Kidney (tissue), 22 donors: ENCODE measurements around the gene PIGO. TPM values are rescaled to one million over a fixed set of nuclear protein-coding genes. Genes with fewer than 3 reads are reported as not detected.
A peak's percentile ranks its signal among the peaks of the same experiment; 100 is the strongest.

Experiments
- DNase-seq, 5 donors: peaks; one replicate each; pipeline ENCODE4 v3.0.0-alpha.2; 2013 to 2020
- FAIRE-seq: peaks from 2 replicates; lab custom pipeline; 2012; peaks lifted over from hg19 to GRCh38; lab: Jason Lieb, UNC
- H3K27ac ChIP-seq, 2 donors: one replicate each; pipeline ENCODE4 v1.7.0; 2013; ENCODE audit warnings: low read depth in 2 of 2, low read length in 2 of 2, inconsistent platforms in 1 of 2
- H3K27me3 ChIP-seq: one replicate; pipeline ENCODE4 v1.7.1; 2013; ENCODE audit warnings: low read length, inconsistent platforms; ENCODE audit not compliant: control insufficient read depth, insufficient read depth
- H3K36me3 ChIP-seq, 3 donors: one replicate each; pipeline versions ENCODE4 v1.7.0 to v1.7.1; 2013; ENCODE audit warnings: low read length in 3 of 3, control low read depth in 1 of 3, inconsistent platforms in 1 of 3; ENCODE audit not compliant: insufficient read depth in 3 of 3, control insufficient read depth in 2 of 3
- H3K4me1 ChIP-seq, 3 donors: one replicate each; pipeline versions ENCODE4 v1.7.0 to v1.7.1; 2013; ENCODE audit warnings: low read length in 3 of 3, inconsistent platforms in 1 of 3, low read depth in 1 of 3; ENCODE audit not compliant: control insufficient read depth in 2 of 3, insufficient read depth in 2 of 3
- H3K4me3 ChIP-seq, 3 donors: one replicate each; pipeline versions ENCODE4 v1.7.0 to v1.8.1; 2013; ENCODE audit warnings: low read length in 3 of 3, control low read depth in 1 of 3, inconsistent platforms in 1 of 3
- H3K9ac ChIP-seq, 3 donors: one replicate each; pipeline versions ENCODE4 v1.7.0 to v1.7.1; 2013; ENCODE audit warnings: low read length in 3 of 3, control low read depth in 1 of 3, inconsistent platforms in 1 of 3
- H3K9me3 ChIP-seq, 3 donors: one replicate each; pipeline versions ENCODE4 v1.7.0 to v1.7.1; 2013; ENCODE audit warnings: low read length in 3 of 3, control low read depth in 1 of 3, inconsistent platforms in 1 of 3; ENCODE audit not compliant: control insufficient read depth in 2 of 3, insufficient read depth in 1 of 3
- intact Hi-C: fragments of 100-400 bp; cut with DNase I; formaldehyde crosslinking; loops from one replicate; pipeline ENCODE4 v1.11.1; 2022
- long read RNA-seq, 10 donors: library from polyadenylated mRNA in 1 of 10; unstranded in 1 of 10; transcript quantifications; one replicate each; pipeline ENCODE4 v2.0.0 and lab custom pipeline, GENCODE V29; 2021 to 2026
- polyA plus RNA-seq: library from polyadenylated mRNA; stranded (reverse); fragments of 350-450 nt; fragmentation: Illumina TruSeq; extraction: RNeasy Lipid Tissue Mini Kit (QIAGEN cat#74804); gene quantifications from one replicate; pipeline ENCODE4 v1.2.3, GENCODE V29; 2014; ENCODE audit warnings: low read depth, low replicate concordance; ENCODE audit not compliant: insufficient read depth
- total RNA-seq: library from RNA; stranded (reverse); fragmentation: NEBNext Ultra II Directional; extraction: Animal tissue kit (Norgen Biotek cat#: 25700); gene quantifications from one replicate; pipeline ENCODE4 v1.2.1, GENCODE V29; 2021
- TF ChIP-seq, protein P1 (sequence below): IDR thresholded peaks from 3 replicates; pipeline ENCODE4 v1.5.1; 2012; ENCODE audit warnings: mild to moderate bottlenecking, moderate library complexity, borderline replicate concordance; ENCODE audit not compliant: insufficient read depth; ENCODE audit errors: extremely low read depth
- donor health status: control.
- donor health status: control.
- donor health status: control.
- donor health status: control.
- donor health status: control.
- donor health status: DM: yes; HTN: yes; CAD: no.
- donor health status: Normal renal cell carcinoma (clear cell type).

PIGO gene
- total RNA-seq, result 34.9 TPM
- 28.1 TPM for polyA plus RNA-seq
- long read RNA-seq, donor 1, result 0 reads
- long read RNA-seq, donor 2, full-length matches to known transcripts, result 4 of 11 reads
- long read RNA-seq, donor 2, partial matches to known transcripts, result 7 of 11 reads
- long read RNA-seq, donor 2, other reads (novel, unspliced or antisense), result 0 of 11 reads
- long read RNA-seq, donor 3, full-length matches to known transcripts, result 3 of 3 reads
- long read RNA-seq, donor 3, partial matches to known transcripts, result 0 of 3 reads
- long read RNA-seq, donor 3, other reads (novel, unspliced or antisense), result 0 of 3 reads
- long read RNA-seq, donor 4, full-length matches to known transcripts, result 4 of 4 reads
- long read RNA-seq, donor 4, partial matches to known transcripts, result 0 of 4 reads
- long read RNA-seq, donor 4, other reads (novel, unspliced or antisense), result 0 of 4 reads
- long read RNA-seq, donor 5, result 0 reads
- long read RNA-seq, donor 6, result 0 reads
- long read RNA-seq, donor 7, transcript PIGO-202 (12 exons, 2,464 nt), result major isoform, 12 of 65 reads
- long read RNA-seq, donor 7, partial matches to known transcripts, result 35 of 65 reads
- long read RNA-seq, donor 7, other reads (novel, unspliced or antisense), result 18 of 65 reads
- long read RNA-seq, donor 8, full-length matches to known transcripts, result 5 of 11 reads
- long read RNA-seq, donor 8, partial matches to known transcripts, result 6 of 11 reads
- long read RNA-seq, donor 8, other reads (novel, unspliced or antisense), result 0 of 11 reads
- long read RNA-seq, donor 9, result 0 reads
- long read RNA-seq, donor 10, full-length matches to known transcripts, result 2 of 11 reads
- long read RNA-seq, donor 10, partial matches to known transcripts, result 9 of 11 reads
- long read RNA-seq, donor 10, other reads (novel, unspliced or antisense), result 0 of 11 reads

DNA sequence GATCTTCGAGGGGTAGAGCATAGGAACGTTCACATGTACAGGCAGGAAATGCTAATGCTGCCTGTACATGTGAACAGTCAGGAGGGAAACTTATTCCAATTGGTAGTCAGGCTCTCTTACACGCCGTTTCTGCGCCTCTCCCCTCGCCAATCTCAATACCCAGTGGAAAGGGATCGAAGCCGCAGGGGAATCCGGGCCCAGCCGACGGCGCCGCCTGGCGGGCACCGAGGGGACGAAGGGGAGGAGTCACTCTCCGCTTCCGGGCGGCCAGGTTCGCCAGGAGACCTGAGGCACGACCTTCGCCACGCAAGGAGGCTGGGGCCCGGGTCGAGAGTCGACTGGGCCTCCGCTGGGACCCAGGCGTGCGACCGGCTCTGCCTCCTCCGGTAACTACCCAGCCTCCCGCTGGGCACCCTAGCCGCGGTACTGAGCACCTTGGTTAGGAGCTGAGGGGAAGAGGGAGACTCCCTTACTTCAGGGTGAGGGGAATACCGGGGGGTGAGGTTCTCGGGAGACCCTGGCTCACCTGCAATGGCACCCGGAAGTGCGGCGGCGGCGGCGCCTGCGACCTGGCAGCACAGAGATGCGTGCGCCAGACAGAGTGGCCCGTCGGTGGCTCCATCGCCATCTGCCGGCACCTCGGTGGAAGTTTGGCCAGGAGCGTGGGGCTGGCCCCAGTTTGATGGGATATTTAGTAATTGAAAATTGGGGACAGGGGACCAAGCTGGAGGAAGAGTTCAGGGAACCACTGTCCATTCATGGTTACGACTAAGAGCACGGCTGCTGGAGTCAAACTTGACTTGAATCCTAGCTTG lies at the start of gene PIGO:
PIGO (minus strand) TSS at position 557 of the 815 bp plus-strand sequence. CDS start 1,026 bp downstream, outside the sequence.
- H3K9me3 ChIP-seq, result no peaks in the 10 kb centered on the region
- peak; percentile 92 to 97 (median 94) for DNase-seq
- peaks cover 0 to 4% (median 0%) of the 10 kb centered on the region in 3 donors for H3K4me1 ChIP-seq
- intact Hi-C loops, result no loop called here
- H3K4me3 ChIP-seq, result peak within 1 kb of the TSS; percentile 64 to 97 (median 81)
- peak within 1 kb of the TSS; percentile 35 to 99 (median 79) for H3K9ac ChIP-seq
- TF ChIP-seq, protein P1, sequence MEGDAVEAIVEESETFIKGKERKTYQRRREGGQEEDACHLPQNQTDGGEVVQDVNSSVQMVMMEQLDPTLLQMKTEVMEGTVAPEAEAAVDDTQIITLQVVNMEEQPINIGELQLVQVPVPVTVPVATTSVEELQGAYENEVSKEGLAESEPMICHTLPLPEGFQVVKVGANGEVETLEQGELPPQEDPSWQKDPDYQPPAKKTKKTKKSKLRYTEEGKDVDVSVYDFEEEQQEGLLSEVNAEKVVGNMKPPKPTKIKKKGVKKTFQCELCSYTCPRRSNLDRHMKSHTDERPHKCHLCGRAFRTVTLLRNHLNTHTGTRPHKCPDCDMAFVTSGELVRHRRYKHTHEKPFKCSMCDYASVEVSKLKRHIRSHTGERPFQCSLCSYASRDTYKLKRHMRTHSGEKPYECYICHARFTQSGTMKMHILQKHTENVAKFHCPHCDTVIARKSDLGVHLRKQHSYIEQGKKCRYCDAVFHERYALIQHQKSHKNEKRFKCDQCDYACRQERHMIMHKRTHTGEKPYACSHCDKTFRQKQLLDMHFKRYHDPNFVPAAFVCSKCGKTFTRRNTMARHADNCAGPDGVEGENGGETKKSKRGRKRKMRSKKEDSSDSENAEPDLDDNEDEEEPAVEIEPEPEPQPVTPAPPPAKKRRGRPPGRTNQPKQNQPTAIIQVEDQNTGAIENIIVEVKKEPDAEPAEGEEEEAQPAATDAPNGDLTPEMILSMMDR, result peak; percentile 84
- FAIRE-seq, result no peak
- H3K36me3 ChIP-seq, result peaks cover 3 to 34% (median 17%) of the 10 kb centered on the region in 3 donors
- peak within 1 kb of the TSS; percentile 96 to 99 for H3K27ac ChIP-seq
- H3K27me3 ChIP-seq, result no peaks in the 10 kb centered on the region

DNA sequence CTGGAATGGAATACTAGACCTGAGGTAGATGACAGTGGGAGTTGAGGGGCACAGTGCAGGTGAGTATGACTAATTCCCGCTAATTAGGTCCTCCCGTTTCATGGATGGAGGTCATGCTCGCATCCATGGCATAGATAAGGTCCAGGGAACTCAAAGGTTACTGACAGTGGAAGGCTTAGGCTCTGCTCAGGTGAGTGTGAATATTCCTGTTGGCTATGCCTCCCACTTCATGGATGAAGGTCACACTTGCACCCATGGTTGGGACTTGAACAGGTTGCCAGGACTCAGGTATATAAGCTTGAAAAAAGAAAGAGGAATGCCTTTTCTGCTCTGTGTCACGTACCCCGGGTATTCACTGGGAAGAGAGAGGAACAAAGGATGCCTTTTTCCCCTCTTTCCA lies 45.6 kb upstream of the PIGO start:
- no peak overlapping the region for H3K9ac ChIP-seq
- no peaks in the 10 kb centered on the region for H3K36me3 ChIP-seq
- DNase-seq (no peak), FAIRE-seq (no peak)
- no peaks in the 10 kb centered on the region for H3K27me3 ChIP-seq
- TF ChIP-seq, protein P1, result no peak
- intact Hi-C loops, result no loop called here
- H3K27ac ChIP-seq, result no peak overlapping the region
- peaks cover 0 to 20% (median 0%) of the 10 kb centered on the region in 3 donors for H3K9me3 ChIP-seq
- H3K4me3 ChIP-seq, result no peak overlapping the region
- H3K4me1 ChIP-seq, result no peaks in the 10 kb centered on the region

DNA sequence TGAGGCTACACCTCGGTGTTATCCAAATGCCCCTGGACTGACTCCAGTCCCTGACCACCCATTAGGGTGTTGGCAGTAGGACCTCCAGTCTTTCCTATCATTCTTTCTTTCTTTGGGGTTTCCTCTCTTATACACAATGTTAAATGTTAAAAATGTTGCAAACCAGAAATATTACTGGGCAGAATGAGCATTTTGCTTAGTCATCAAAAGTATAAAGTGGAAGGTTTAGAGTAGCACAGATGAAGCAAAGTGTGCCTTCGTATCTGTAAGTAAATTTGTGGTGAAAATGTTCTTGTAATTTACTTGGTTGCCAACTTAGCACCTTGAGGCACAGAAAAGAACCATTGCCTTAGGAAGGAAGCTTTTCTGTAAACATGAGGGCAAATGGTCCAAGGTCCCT lies 43.7 kb upstream of the PIGO start:
- no peak overlapping the region for H3K4me3 ChIP-seq
- DNase-seq (no peak), FAIRE-seq (no peak)
- H3K4me1 ChIP-seq, result no peaks in the 10 kb centered on the region
- intact Hi-C loops, result no loop called here
- H3K27ac ChIP-seq, result no peak overlapping the region
- H3K27me3 ChIP-seq, result no peaks in the 10 kb centered on the region
- no peak overlapping the region for H3K9ac ChIP-seq
- H3K36me3 ChIP-seq, result no peaks in the 10 kb centered on the region
- H3K9me3 ChIP-seq, result peaks cover 0 to 20% (median 0%) of the 10 kb centered on the region in 3 donors
- TF ChIP-seq, protein P1, result no peak
